KBM-7 (cell line): ENCODE results near the gene AAMP.

Experiments
- DNase-seq: peaks from one replicate; pipeline ENCODE4 v3.0.0-alpha.2; 2015
- in situ Hi-C: fragments of 300-500 bp; cut with MboI; formaldehyde crosslinking; loops from 2 replicates; pipeline ENCODE4 v1.14.3; 2020; ENCODE audit warnings: low sequenced_read_pairs, low pct_unique_long_range_greater_than_20kb, mixed read lengths

The AAMP gene

DNA sequence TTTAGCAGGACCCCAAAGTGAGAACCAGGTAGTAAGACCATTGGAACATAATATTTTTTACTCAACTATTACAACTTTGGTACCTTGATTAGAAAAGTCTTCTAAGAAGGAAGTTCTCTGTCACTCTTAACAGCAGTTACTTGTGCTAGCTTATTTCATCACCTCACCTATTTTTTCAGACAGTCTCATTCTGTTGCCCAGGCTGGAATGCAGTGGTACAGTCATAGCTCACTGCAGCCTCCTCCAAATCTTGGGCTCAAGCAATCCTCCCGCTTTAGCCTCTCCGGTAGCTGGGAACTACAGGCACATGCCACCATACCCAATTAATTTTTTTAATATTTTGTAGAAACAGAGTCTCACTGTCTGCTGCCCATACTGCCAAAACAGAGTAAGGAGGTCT, 34.9 kb downstream of the AAMP start:
- DNase-seq = no peak

DNA sequence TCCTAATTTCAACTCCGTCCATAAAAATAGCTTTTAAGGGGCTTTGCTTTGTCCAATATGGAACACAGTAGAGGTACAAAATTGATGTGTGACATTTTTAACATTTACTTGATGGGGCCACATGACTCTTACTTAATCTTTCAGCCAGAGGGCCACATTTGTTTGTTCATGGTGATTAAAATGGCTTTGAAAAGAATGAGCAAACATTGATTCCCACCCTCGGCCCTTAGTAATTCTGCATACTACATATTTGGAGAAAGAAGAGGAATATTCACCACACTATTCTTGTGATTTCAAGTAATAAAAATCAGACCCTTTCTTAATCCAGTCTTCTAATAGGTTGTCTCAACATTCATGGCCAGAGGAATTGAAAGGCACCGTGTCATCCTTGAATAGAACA, 35.4 kb downstream of the AAMP start:
- DNase-seq = no peak
- in situ Hi-C loops = no loop called here

More for the DNA sequence above, 34.9 kb downstream of the AAMP start:
- in situ Hi-C loops = no loop called here

DNA sequence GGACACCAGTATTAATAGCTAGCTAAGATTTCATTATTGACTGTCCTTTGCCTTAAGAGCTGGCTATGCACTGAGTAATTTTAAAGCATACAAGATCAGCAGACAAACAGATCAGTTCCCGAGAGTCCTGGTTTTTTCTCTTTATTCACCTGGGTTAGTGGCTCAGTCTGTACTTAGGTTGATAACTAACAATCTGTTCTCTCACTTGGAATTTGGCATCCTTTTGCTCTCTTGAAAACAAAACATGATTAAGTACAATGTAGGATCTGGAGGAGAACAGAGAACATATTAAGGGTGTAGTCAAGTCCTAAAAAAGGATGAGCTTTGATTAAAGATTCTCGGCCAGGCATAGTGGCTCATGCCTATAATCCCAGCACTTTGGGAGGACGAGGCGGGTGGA, 36.4 kb downstream of the AAMP start:
- no peak for DNase-seq
- in situ Hi-C loops = no loop called here

DNA sequence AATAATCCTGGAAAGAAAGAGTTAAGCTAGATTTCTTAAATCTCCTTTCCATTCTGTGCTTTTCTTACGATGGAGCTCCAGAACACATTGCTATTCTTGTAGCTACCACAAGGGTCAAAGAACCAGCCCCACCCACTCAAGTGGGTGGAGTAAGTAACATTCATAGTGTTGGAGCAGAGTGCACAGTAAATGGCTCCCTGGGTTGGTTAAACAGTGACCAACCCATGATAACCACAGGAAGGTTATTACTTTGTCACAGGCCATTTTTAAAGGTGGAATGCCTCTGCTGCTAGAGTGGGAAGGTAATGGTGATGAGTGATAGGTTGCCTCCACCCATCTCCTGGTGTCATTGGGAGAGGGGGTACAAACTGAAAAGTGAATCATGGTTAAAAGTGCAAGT, 39.1 kb downstream of the AAMP start:
- in situ Hi-C loops = no loop called here
- peak; percentile 44 for DNase-seq

DNA sequence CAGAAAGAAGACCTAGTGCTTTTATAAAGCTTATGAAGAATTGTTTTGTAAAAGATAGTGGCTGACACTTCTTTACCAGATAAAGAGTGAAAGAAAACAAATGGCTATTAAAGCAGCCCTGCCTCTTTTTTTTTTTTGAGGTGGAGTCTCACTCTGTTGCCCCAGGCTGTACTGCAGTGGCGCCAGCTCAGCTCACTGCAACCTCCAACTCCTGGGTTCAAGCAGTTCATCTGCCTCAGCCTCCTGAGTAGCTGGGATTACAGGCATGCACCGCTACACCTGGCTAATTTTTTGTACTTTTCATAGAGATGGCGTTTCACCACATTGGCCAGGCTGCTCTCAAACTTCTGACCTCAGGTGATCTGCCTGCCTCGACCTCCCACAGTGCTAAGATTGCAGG, 40.1 kb downstream of the AAMP start:
- DNase-seq = no peak
- in situ Hi-C loops = no loop called here

DNA sequence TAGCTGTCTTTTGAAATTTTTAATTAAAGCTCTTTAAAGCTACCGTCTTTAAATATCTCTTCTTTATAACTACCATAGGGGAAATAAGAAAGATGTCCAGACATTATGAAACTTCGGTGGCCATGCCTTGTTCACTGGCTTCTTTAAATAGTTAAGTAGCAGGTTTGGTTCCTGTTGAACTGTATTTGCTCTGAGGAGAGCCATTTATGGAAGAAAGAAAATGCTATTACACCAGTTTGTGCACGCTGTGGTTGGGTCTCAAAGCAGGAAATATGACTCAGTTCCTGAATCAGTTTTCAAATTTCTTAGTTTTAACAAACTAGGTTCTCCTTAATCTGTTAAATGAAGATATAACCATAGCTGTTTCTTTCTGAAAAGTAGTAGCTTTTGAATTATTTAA, 40.7 kb downstream of the AAMP start:
- DNase-seq = peak; percentile 77
- in situ Hi-C loops = no loop called here

DNA sequence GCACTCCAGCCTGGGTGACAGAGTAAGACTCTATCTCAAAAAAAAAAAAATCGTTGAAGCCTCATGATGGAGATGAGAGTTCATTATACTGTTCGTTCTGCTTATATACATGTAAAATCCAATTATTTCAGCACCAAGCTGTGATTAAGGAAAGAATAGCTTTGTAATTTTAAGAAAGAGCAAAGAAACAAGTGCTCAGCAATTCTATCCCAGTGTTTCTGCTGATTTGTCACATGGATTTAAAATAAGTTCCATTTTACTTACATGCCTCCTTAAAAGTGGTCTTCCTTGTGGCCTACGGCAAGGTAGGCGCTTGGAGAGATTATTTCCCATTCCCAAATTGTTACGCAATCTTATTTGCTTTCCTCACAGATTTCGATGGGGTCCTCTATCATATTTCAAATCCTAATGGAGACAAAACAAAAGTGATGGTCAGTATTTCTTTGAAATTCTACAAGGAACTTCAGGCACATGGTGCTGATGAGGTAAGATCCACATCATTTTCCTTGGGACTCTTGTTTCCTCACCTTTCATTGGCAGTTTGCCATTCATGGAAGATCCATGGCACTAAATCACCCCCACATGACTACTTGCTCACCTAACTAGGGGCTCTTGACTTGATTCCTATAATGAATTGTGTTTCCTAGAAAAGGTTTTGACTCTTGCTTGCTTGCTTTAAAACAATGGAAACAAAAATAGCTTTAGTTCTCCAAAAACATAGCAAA, 41.4 kb downstream of the AAMP start:
- in situ Hi-C loops = no loop called here
- no peak for DNase-seq

DNA sequence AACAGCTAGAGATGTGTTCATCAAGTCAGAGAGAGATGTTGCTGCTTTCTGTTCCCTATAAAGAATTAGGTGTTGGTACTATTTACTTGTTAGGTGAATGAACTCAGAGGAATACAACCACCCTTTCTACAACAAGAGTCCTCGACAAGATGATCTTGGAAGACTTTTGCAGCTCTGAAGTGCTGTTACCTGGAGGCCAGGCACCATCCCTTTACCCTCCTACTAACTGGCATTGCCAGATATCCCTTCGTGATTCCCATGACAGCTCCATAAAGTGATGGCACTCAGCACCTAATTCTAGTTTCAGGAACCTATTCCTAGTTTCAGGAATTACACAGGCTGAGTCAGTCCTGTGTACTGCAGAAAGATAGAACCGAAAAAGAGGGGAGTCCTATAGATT, 43.0 kb downstream of the AAMP start:
- in situ Hi-C loops = no loop called here
- DNase-seq = no peak

DNA sequence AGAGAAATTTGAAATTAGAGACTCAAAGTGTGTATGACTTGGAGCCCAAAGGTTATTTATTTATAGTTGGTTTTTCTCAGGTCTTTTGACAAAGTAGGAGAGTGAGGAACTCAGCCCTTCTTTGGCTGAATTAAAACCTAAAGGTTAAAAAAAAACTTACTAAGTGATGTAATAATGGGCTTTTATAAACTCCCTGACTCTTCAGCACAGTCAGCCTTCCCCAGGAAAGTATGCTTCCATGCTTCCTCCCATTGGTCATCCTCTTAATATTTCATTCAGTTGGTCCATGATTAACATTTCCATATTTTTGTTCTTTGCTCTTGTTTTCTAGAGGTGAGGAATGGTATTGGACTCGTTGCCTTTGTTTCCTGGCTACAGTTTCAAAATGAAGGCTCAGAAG, 45.8 kb downstream of the AAMP start:
- no peak for DNase-seq
- in situ Hi-C loops = no loop called here

DNA sequence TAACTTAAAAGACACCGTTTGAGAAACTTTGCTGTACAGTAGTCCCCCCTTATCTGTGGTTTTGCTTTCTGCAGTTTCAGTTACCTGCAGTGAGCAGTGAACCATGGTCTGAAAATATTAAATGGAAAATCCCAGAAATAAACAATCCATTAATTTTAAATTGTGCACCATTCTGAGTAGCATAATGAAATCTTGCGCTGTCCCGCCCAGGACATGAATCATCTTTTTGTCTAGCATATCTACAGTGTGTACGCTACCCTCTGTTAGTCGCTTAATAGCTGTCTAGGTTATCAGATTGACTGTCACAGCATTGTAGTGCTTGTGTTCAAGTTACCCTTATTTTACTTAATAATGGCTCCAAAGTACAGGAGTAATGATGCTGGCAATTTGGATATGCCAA, 46.9 kb downstream of the AAMP start:
- no peak for DNase-seq
- in situ Hi-C loops = no loop called here

DNA sequence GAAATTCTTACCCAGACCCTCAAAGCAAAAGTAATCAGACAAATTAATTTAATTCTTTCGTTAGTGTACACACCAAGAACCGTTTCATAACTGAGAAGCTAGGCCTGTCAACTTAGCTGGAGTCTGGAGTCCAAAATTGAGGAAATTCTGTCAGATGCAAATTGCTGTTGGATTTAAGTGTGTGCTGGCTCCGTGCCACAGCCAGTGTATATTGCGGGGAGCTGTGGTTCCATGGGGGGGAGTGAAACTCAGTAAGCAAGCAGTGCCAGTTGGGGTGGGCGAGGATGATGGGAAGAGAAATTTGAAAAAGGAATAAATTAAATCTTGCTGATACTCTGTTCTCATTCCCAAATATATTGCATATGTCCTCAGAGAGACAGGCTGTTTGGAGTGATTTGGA, 48.9 kb downstream of the AAMP start:
- DNase-seq = no peak
- in situ Hi-C loops = no loop called here

DNA sequence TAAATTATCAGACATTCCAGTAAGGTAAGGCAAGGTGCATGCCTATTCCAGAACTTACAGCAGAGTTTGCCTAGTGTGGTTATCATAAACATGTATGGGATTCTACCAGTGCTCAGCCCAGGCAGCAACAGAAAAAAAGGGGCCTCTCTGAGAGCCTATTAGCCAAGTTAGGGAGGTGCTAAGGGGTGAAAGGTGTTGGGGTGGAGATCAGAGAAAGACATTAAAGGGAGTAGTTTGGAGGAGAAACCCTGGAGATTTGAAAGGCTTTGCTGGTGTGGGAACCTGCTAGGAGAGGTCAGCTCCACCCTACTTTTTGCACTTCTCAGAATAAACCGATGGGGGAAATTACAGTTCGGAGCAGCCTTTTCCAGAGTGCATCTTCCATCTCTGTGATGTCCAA, 50.0 kb downstream of the AAMP start:
- in situ Hi-C loops = no loop called here
- peak; percentile 39 for DNase-seq

DNA sequence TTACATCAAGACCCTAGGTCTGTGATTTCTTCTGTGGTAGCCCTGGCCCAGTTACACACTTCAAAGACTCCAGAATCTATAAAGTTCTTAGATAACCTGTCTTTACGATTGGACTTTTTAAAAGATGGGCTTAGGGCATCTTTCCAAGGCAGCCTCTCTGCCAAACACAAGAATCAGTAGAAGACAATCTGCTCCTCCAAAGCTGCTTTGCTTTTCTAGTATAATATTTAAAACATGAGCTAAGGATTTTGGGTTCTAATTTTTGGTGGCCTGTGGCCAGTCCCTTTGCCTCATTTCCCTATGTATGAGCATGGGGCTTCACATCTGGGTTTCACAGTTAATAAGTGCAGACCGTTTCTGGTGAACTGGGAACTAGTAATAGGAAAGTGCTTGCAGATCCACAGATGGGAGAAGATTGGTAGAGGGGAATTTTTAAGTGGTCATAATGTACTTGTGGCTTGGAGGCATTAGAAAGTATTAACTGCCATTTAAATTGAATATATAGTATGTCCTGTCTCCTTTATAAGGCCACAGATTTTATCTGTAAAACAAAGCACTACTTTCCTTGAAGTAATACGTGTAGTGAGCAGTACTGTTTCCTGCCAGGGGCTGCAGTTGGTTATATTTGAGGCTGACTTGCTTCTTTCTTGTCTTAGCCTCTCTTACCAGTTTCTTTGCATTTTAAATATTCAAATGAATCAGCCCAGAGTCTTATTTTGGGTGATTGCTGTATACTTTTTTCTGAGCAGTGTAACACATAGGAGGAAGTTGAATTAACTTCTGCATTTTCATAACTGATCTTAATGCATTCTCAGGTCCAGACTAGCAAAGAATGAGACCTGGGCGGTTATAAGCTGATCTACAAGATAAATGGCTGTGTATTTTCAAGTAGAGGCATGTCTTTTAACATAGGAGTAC, 51.4 kb downstream of the AAMP start:
- peak; percentile 88 for DNase-seq
- in situ Hi-C loops = no loop called here

DNA sequence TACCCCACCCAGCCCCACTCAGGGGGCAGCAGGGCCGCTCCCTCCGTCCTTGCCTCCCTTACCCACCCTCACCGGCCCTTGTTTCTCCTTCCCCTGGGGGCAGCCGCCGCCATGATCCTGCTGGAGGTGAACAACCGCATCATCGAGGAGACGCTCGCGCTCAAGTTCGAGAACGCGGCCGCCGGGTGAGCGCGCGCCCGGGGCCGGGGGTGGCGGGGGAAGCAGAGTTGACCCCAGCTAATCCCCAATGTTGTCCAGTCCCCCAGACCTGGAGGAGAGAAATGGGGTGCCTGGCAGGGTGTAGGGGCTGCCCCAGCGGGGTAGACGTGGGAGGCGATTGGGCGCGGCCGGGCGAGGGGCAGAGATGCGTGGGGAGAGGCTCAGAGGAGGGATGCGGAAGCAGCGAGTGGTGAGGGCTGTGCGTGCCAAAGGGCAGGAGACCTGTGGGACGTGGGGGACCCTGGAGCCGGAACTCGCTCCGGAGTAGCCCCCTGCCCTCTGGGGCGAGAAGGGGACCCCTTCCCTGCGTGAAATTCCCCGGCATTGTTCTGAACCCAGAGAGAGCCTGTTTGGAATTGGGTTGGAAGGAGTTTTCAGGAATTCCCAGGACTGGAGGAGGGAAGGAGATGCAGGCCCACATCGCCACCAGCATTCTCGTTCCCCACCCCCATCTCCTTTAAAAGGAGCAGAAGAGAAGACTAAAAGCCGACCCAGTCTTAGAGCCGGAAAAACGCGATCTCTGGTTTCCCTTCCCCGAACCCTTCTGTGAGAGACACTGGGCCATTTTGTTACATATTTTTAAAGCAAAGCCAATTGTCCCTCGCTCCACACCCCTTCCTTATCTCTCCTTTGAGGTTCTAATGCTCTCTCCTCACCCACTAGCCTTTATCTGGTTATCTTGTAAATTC, 52.3 kb downstream of the AAMP start:
- in situ Hi-C loops = no loop called here
- peak; percentile 75 for DNase-seq

DNA sequence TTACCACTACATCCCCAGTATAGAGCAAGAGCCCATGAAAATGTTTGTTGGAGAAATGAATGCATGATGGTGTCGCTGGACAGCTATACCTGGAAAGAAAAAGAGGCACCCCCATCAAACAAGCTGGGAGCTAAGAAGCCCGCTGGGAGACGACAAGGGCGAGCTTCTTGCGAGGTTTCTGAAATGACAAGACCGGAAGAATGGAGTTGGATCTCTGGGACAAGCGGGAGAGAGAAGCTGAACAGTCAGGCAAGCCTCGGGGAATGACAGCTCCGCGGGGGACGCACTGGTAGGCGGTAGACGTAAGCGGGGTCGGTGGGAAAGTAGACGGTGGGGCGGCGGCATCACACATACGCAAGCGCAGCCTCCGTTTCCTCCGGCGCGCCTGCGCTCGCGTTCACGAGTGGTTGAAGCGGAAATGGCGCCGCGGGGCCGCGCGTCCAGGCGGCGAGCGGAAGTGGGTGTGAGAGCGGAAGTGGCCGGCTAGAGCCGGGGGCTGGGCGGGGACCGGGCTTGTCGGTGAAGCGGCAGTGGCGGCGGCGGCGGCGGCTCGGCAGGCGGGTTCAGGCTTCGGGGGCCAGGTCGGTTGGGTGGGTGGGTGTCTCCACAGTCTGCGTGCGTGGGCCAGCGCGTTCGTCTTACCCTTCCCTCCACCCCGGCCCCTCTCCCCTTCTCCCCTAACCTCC, 53.1 kb downstream of the AAMP start, which contains the start of gene ARPC2:
ARPC2 (plus strand) TSS at position 516 of the 686 bp plus-strand sequence. CDS start 282 bp downstream, outside the sequence.
- DNase-seq = peak; percentile 95
- in situ Hi-C loops = no loop called here

DNA sequence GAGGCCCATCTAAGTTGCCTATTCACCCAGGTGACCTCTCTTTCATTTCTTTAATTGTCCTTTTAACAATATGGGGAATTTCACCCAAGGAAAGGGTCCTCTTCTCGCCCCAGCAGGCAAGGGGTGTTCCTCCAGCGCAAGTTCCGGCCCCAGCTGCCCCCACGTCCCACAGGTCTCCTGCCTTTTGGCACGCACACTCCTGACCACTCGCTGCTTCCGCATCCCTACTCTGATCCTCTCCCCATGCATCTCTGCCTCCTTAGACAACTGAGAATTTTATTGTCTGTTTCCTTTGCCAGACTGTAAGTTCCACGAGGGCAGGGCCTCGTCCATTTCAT, 53.6 kb downstream of the AAMP start:
- in situ Hi-C loops = no loop called here

More for the DNA sequence above, 53.6 kb downstream of the AAMP start:
- no peak for DNase-seq
